Renal cortex interstitium (tissue), 15 donors: Measurements from ENCODE around the gene RLF. TPM values are rescaled to one million over a fixed set of nuclear protein-coding genes. Genes with fewer than 3 reads are reported as not detected.

ENCODE experiments used
- DNase-seq, 11 donors: peaks; one replicate each; pipeline ENCODE4 v3.0.0-alpha.2; 2013; ENCODE audit warnings: low read depth in 9 of 11, low spot score in 4 of 11; ENCODE audit errors: extremely low read depth in 1 of 11
- long read RNA-seq, 16 experiments: transcript quantifications; one replicate each; lab custom pipeline, GENCODE V29; 2026
- polyA plus RNA-seq, 3 donors: library from polyadenylated mRNA; unstranded; fragments of 120-200 nt; gene quantifications; one replicate each; pipeline ENCODE4 v1.2.1, GENCODE V29; 2013; ENCODE audit not compliant: insufficient read length in 3 of 3

The RLF gene, protein sequence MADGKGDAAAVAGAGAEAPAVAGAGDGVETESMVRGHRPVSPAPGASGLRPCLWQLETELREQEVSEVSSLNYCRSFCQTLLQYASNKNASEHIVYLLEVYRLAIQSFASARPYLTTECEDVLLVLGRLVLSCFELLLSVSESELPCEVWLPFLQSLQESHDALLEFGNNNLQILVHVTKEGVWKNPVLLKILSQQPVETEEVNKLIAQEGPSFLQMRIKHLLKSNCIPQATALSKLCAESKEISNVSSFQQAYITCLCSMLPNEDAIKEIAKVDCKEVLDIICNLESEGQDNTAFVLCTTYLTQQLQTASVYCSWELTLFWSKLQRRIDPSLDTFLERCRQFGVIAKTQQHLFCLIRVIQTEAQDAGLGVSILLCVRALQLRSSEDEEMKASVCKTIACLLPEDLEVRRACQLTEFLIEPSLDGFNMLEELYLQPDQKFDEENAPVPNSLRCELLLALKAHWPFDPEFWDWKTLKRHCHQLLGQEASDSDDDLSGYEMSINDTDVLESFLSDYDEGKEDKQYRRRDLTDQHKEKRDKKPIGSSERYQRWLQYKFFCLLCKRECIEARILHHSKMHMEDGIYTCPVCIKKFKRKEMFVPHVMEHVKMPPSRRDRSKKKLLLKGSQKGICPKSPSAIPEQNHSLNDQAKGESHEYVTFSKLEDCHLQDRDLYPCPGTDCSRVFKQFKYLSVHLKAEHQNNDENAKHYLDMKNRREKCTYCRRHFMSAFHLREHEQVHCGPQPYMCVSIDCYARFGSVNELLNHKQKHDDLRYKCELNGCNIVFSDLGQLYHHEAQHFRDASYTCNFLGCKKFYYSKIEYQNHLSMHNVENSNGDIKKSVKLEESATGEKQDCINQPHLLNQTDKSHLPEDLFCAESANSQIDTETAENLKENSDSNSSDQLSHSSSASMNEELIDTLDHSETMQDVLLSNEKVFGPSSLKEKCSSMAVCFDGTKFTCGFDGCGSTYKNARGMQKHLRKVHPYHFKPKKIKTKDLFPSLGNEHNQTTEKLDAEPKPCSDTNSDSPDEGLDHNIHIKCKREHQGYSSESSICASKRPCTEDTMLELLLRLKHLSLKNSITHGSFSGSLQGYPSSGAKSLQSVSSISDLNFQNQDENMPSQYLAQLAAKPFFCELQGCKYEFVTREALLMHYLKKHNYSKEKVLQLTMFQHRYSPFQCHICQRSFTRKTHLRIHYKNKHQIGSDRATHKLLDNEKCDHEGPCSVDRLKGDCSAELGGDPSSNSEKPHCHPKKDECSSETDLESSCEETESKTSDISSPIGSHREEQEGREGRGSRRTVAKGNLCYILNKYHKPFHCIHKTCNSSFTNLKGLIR (N-terminal part only)
- 10 to 100 TPM; 24.6 to 29.4 (median 26.1) TPM for polyA plus RNA-seq
- long read RNA-seq, donor 1, result 0 reads
- long read RNA-seq, donor 2, full-length matches to known transcripts, result 2 of 2 reads
- long read RNA-seq, donor 2, partial matches to known transcripts, result 0 of 2 reads
- long read RNA-seq, donor 2, other reads (novel, unspliced or antisense), result 0 of 2 reads
- long read RNA-seq, donor 3, full-length matches to known transcripts, result 3 of 3 reads
- long read RNA-seq, donor 3, partial matches to known transcripts, result 0 of 3 reads
- long read RNA-seq, donor 3, other reads (novel, unspliced or antisense), result 0 of 3 reads
- long read RNA-seq, donor 4, full-length matches to known transcripts, result 5 of 5 reads
- long read RNA-seq, donor 4, partial matches to known transcripts, result 0 of 5 reads
- long read RNA-seq, donor 4, other reads (novel, unspliced or antisense), result 0 of 5 reads
- long read RNA-seq, donor 5, result 0 reads
- long read RNA-seq, donor 6, full-length matches to known transcripts, result 5 of 5 reads
- long read RNA-seq, donor 6, partial matches to known transcripts, result 0 of 5 reads
- long read RNA-seq, donor 6, other reads (novel, unspliced or antisense), result 0 of 5 reads
- long read RNA-seq, donor 7, full-length matches to known transcripts, result 9 of 23 reads
- long read RNA-seq, donor 7, partial matches to known transcripts, result 14 of 23 reads
- long read RNA-seq, donor 7, other reads (novel, unspliced or antisense), result 0 of 23 reads
- long read RNA-seq, donor 8, full-length matches to known transcripts, result 14 of 14 reads
- long read RNA-seq, donor 8, partial matches to known transcripts, result 0 of 14 reads
- long read RNA-seq, donor 8, other reads (novel, unspliced or antisense), result 0 of 14 reads
- long read RNA-seq, donor 9, full-length matches to known transcripts, result 5 of 5 reads
- long read RNA-seq, donor 9, partial matches to known transcripts, result 0 of 5 reads
- long read RNA-seq, donor 9, other reads (novel, unspliced or antisense), result 0 of 5 reads
- long read RNA-seq, donor 10, full-length matches to known transcripts, result 5 of 5 reads
- long read RNA-seq, donor 10, partial matches to known transcripts, result 0 of 5 reads
- long read RNA-seq, donor 10, other reads (novel, unspliced or antisense), result 0 of 5 reads
- long read RNA-seq, donor 11, full-length matches to known transcripts, result 4 of 4 reads
- long read RNA-seq, donor 11, partial matches to known transcripts, result 0 of 4 reads
- long read RNA-seq, donor 11, other reads (novel, unspliced or antisense), result 0 of 4 reads
- long read RNA-seq, donor 12, full-length matches to known transcripts, result 1 of 1 reads
- long read RNA-seq, donor 12, partial matches to known transcripts, result 0 of 1 reads
- long read RNA-seq, donor 12, other reads (novel, unspliced or antisense), result 0 of 1 reads
- long read RNA-seq, donor 13, full-length matches to known transcripts, result 11 of 11 reads
- long read RNA-seq, donor 13, partial matches to known transcripts, result 0 of 11 reads
- long read RNA-seq, donor 13, other reads (novel, unspliced or antisense), result 0 of 11 reads
- long read RNA-seq, donor 14, full-length matches to known transcripts, result 3 of 3 reads
- long read RNA-seq, donor 14, partial matches to known transcripts, result 0 of 3 reads
- long read RNA-seq, donor 14, other reads (novel, unspliced or antisense), result 0 of 3 reads
- long read RNA-seq, donor 15, result 0 reads
- long read RNA-seq, donor 16, full-length matches to known transcripts, result 13 of 13 reads
- long read RNA-seq, donor 16, partial matches to known transcripts, result 0 of 13 reads
- long read RNA-seq, donor 16, other reads (novel, unspliced or antisense), result 0 of 13 reads

DNA sequence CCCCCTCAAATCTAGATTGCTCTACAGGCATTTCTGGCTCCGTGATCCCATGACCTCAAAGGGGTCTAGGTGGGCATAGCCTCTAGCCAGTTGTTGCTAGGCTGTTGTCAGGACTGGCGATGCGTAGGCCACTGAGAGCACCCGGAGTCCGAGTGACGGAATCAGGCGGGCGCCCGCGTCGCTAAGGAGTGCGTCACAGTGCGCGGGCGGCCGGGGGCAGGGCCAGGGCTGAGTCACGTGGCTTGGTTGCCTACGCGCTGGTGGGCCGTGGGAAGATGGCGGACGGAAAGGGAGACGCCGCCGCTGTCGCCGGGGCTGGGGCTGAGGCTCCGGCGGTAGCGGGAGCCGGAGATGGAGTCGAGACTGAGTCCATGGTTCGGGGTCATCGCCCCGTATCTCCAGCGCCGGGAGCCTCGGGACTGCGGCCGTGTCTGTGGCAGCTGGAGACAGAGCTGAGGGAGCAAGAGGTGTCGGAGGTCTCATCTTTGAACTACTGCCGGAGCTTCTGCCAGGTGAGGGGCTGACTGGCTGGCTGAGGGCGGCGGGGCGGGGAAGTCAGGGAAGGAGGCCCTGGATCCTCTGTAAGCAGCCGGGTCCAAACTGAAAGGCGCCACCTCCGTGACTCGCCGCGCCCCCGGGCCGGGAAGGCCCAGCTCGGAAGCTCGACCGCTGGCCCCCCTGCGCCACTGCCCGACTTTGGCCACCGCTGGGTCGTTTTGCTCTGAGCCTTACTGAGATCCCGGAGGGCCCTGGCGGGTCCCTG is at the start of gene RLF:
Gene RLF (plus strand): TSS at position 263 of the 763 bp plus-strand sequence. CDS start 13 bp downstream, at position 276.
- DNase-seq, result peak; percentile 86 to 96 (median 93)

DNA sequence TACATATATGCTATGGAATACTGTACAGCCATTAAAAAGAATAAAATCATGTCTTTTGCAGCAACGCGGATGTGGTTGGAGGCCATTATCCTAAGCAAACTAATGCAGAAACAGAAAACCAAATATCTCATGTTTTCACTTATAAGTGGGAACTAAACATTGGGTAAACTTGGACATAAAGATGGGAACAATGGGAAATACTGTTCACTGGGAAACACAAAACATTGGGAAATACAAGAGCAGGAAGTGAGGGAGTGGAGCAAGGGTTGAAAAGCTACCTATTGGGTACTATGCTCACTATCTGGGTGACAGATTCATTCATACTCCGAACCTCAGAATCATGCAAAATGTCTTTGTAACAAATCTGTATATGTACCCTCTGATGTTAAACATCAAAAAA is 46.8 kb upstream of the RLF start:
- DNase-seq, result no peak

DNA sequence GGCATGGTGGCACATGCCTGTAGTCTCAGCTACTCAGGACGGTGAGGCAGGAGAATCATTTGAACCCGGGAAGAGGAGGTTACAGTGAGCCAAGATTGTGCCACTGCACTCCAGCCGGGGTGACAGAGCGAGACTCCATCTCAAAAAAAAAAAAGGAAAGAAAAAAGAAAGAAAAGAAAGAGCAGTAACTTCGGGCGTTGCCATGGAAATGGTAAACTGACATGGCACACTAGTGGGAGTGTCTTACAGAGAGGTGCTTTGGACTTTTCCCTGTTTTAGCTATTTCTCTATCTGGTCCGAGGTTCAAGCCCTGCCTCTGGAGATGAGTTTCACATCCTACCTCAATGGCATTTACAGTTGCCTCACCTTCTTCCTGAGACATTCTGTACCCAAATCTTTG is 41.1 kb upstream of the RLF start:
- DNase-seq, result no peak

DNA sequence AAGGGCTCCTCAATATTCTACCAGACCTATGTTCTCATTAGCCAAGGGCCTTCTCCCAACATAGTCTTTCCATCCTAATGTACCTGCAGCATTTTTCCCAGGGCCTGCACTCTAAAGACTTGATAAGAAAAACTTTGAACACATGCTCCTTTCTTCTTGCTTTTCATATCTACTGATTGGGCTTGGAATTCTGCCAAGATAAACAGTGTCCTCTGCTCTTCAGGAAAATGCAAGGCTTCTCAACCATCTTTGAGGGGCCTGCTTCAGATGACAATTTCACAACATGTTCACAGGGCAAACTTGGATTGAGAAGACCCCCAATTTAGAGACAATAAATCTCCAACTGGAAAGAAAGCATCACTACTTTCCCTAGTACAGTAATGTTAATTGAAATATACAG is 38.3 kb upstream of the RLF start:
- no peak for DNase-seq

DNA sequence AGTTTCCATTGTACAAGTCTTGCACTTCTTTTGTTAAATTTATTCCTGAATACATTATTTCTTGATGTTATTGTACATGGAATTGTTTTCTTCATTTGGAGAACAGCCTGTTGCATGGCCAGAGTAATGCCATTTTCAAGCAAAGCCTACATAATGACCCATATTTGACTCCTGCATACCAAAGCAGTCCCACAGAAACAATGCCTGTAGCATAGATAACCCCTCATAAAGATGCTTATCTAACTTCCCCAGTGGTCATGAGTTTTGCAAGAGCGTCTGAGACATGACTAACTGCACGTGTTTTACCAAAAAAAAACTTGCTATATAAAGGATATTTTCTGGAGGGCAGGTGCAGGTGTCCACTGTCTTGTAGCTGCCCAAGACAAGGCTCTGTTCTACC is 30.3 kb upstream of the RLF start:
- DNase-seq, result no peak

DNA sequence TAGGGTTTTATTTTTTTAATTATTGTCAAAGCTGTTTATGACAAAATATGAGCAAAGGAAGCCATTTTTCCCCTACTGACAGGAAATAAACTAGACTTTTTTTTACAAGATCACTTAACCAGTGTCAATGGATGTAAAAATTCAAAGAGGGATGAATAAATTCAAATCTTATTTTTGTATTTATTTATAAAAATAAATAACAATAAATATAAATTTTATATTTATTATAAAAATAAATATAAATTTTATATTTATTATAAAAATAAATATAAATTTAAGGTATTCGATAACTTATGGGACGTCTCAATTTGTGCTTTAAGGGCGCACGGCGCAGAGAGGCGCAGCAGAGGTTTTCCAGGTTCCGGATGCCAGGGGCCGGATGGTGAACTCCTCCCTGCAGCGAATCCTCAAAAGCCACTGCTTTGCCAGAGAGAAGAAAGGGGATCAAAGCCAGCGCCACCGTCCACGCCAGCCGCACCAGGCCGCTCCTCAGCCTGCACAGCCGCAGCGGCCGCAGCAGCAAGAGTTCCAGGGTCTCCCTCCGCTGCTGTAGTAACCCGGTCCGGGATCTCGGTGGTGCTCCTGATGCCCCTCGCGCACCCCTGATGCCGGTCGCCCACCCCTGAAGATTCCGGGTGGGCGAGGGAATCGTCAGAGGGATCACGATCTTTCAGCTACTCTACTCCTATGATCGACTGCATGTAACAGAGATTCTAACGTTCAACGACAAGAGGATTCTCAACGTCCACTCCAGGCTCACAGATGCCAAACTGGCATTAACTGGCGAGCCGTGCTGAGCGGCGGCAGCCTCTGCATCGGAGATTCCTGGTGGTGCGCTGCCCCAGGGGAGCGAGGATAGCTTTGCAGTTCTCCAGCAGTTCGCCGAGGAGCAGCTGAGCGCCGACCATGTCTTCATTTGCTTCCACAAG is 28.5 kb upstream of the RLF start:
- DNase-seq, result peak in 5 of 11 donors; percentile 8 to 20 (median 13)

DNA sequence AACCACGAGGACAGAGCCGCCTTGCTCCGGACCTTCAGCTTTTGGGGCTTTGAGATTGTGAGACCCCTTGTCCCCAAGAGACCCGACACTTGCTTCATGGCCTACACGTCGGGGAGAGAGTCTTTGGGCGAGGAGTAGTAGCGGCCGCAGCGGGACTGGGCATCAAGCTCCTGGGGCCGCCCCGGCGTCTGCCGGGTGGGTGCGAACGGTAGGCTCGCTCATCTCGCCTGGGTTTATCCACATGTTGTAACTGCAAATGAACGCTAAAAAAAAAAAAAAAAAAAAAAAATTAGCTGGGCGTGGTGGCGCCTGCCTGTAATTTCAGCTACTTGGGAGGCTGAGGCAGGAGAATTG is 27.9 kb upstream of the RLF start:
- no peak for DNase-seq

DNA sequence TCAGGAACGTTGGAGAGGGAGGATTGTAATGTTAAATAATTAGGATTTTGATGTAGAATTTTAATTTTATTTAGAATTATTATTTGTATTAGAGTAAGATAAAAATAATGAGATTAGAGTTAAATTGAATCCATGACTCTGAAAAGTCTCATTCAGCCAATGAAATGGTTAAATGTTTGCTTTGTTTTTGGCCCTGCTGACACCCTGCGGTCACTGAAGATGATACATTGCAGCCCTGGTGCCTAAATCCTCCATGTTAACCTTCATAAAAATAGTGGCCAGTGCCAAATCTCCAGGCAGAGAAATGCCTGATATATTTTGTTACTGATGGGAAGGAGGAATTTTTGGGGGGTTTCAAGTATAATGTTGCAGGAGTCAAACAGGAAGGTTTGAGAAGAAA is 27.3 kb upstream of the RLF start:
- DNase-seq, result no peak

DNA sequence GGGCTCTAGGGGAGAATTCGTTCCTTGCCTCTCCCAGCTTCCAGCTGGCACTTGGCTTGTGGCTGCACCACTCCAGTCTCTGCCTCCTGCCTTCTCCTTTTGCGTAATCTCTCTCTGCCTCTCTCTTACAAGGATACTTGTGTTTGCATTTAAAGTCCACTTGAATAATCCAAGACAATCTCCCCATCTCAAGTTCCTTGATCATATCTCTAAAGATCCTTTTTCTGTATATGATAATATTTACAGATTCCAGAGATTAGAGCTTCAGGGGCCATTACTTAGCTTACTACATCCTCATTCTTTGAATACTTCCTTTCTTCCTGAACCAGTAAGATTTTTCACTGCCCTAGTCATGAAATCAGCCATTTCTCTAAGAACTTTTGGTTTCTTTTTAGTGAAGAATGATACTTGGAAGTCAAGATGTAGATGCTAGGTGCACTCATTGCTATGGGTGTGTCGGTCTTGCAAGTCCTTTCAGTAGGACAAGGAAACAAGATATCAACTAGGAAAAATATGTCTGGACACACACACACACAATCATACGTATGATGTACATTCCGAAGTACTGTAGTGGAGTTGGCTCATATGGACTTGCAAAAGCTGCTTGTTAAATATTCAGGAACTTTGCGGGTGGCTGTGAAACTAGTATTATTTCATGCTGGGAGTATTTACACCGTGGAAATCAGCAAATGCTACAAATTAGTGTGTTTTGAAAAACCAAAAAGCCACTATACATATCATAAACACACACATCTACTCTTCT is 20.8 kb upstream of the RLF start:
- no peak for DNase-seq

DNA sequence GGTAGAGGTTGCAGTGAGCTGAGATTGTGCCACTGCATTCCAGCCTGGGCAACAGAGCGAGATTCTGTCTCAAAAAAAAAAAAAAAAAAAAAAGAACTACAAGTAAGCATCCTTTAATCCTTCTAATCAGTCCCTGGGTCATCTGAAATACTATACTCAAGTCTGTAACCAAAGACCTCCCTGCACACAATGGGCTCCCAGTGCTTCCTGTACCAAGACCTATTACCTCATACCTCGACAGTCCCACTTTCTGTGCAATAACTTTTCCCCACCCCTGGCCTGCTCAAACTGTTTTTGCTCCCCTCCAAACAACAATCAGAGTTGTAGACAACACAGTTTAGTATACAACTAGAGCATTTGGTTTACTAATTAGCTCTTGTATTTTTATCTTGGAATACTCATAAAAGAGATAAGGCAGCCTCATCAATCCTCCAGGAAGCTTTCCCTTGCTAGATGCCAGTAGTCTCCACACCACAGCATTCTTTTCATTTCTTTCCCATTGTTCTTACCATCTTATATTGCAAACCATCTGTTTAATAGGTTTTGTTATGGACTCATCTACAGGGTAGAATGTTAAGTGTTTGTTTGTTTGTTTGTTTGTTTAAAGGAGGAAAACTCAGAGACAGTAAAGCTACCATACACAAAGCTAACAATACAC is 19.2 kb upstream of the RLF start:
- no peak for DNase-seq

DNA sequence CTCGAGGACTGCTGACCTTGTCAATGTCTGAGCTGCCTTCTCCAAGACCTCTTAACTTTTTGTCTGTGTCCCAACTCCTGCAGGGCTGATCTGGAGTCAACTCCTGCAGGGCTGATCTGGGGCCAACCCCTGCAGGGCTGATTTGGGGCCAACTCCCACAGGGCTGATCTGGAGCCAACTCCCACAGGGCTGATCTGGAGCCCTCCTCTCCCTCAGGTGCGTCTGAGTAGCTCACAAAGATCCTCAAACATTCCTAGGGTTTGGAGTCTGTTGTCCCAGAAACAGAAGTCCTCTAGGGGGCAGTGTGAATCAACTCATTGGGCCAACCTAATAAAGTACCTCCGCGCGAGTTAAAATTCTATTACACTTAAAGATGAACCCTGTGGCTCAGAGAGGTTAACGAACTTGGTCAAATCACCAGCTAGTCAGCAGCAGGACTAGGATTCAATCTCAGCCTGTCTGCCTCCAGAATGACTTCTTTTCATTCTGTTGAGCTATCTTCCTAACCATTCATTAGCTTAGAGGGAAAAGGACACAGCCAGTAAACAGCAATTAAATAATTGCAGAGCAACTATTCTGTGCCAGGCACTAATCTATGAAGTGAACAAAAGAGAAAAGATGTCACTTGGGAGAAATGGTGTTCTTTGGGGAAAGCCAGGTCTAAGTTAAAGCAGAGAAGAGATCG is 17.2 kb upstream of the RLF start:
- DNase-seq, result peak in 8 of 11 donors; percentile 57 to 79 (median 70)

DNA sequence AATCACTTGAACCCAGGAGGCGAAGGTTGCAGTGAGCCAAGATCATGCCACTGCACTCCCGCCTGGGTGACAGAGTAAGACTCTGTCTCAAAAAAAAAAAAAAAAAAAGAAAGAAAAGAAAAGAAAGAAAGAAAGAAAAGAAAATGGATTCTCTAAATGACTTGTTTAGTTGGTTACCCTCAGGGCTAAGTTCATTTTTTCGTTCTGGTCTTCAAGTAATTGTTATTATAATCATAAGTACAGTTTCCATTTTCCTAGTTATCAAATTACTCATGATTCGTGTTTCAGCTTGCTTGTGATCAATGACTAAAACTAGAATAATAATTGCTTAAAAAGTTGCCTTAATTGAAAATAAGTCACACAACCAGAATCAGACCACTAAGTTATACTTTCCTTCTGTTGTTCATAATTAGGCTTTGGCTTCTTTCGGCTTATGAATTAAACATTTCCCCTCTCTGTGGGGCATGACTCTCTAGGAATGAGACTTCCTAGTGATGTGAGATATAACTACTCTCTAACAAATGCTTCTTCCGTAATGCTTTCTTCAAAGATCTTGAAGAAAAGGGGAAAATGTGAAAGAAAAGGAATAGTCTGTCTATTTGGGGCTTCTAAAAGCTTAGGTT is 9.6 kb upstream of the RLF start:
- no peak for DNase-seq
